PC-9 (cell line): ENCODE results near the gene GPR137B. TPM values are rescaled to one million over a fixed set of nuclear protein-coding genes. Genes with fewer than 3 reads are reported as not detected.

Source experiments
- BruUV-seq: library from RNA; stranded (reverse); fragments of 400-500 nt; replicated peaks from 2 replicates; lab custom pipeline; 2021; lab: Mats Ljungman, UMichigan
- CTCF ChIA-PET: fragments of 300-600 bp; sonication (Branson Sonifier 250); formaldehyde crosslinking; loops from one replicate; lab custom pipeline; 2022; ENCODE audit warnings: antibody characterized with exemption; lab: Charles Lee
- POLR2A ChIA-PET: fragments of 300-600 bp; sonication (Branson Sonifier 250); formaldehyde crosslinking; loops from one replicate; lab custom pipeline; 2022; ENCODE audit warnings: antibody characterized with exemption; ENCODE audit not compliant: unreplicated experiment; lab: Charles Lee
- DNase-seq, 2 experiments: peaks; one replicate each; pipeline versions ENCODE4 v3.0.0 to v3.0.0-alpha.2; 2015 to 2022; ENCODE audit warnings: mixed read lengths in 1 of 2
- H2AFZ ChIP-seq: fragments of 200-600 bp; sonication (generic); 2 replicates; pipeline ENCODE4 v1.8.1; 2017; ENCODE audit warnings: antibody characterized with exemption
- H3F3A ChIP-seq: fragments of 200-600 bp; sonication (generic); 2 replicates; pipeline ENCODE4 v1.8.1; 2017; ENCODE audit warnings: antibody characterized with exemption, mild to moderate bottlenecking, low read depth; ENCODE audit not compliant: insufficient read depth
- H3K27ac ChIP-seq: fragments of 200-600 bp; sonication (generic); 2 replicates; pipeline ENCODE4 v1.6.1; 2016; ENCODE audit warnings: mixed run types
- H3K27me3 ChIP-seq: fragments of 200-600 bp; sonication (generic); 2 replicates; pipeline ENCODE4 v1.6.1; 2016; ENCODE audit warnings: low read depth, mixed run types; ENCODE audit not compliant: insufficient read depth
- H3K36me3 ChIP-seq: fragments of 200-600 bp; sonication (generic); 2 replicates; pipeline ENCODE4 v1.6.1; 2016; ENCODE audit warnings: low read depth, mixed run types
- H3K4me1 ChIP-seq: fragments of 200-600 bp; sonication (generic); replicated peaks from 2 replicates; pipeline ENCODE4 v1.6.1; 2016; ENCODE audit warnings: mixed run types; ENCODE audit not compliant: insufficient read depth
- H3K4me2 ChIP-seq: fragments of 200-600 bp; sonication (generic); 2 replicates; pipeline ENCODE4 v1.6.1; 2017; ENCODE audit warnings: mixed run types
- H3K4me3 ChIP-seq: fragments of 200-600 bp; sonication (generic); 2 replicates; pipeline ENCODE4 v1.6.1; 2016; ENCODE audit warnings: mixed run types
- H3K79me2 ChIP-seq: fragments of 200-600 bp; sonication (generic); 2 replicates; pipeline ENCODE4 v1.6.1; 2017; ENCODE audit warnings: low read depth, mixed run types
- H3K9me2 ChIP-seq: fragments of 200-600 bp; sonication (generic); 2 replicates; pipeline ENCODE4 v1.8.1; 2017; ENCODE audit warnings: mild to moderate bottlenecking; ENCODE audit not compliant: insufficient read depth
- H3K9me3 ChIP-seq: fragments of 200-600 bp; sonication (generic); 2 replicates; pipeline ENCODE4 v1.8.1; 2016; ENCODE audit warnings: low read depth; ENCODE audit not compliant: insufficient read depth
- H4K20me1 ChIP-seq: fragments of 200-600 bp; sonication (generic); 2 replicates; pipeline ENCODE4 v1.8.1; 2017; ENCODE audit not compliant: insufficient read depth
- EZH2 ChIP-seq: fragments of 200-600 bp; sonication (generic); IDR thresholded peaks from 2 replicates; pipeline ENCODE4 v1.8.0; 2017; ENCODE audit warnings: antibody characterized with exemption, low read depth
- intact Hi-C: fragments of 100-400 bp; cut with micrococcal nuclease; formaldehyde crosslinking; loops from one replicate; pipeline ENCODE4 v1.10.0; 2022; ENCODE audit not compliant: unreplicated experiment
- total RNA-seq: library from RNA; stranded (reverse); gene quantifications from 2 replicates; pipeline ENCODE4 v1.2.3, GENCODE V29; 2021
- TF ChIP-seq, protein P1 (sequence below): fragments of 200-600 bp; sonication (generic); conservative IDR thresholded peaks from 2 replicates; pipeline ENCODE4 v1.6.1; 2017; ENCODE audit warnings: mixed run types, antibody characterized with exemption, mild to moderate bottlenecking, moderate library complexity

The GPR137B gene
- total RNA-seq, 1 experiment from 2014 or later = not detected

DNA sequence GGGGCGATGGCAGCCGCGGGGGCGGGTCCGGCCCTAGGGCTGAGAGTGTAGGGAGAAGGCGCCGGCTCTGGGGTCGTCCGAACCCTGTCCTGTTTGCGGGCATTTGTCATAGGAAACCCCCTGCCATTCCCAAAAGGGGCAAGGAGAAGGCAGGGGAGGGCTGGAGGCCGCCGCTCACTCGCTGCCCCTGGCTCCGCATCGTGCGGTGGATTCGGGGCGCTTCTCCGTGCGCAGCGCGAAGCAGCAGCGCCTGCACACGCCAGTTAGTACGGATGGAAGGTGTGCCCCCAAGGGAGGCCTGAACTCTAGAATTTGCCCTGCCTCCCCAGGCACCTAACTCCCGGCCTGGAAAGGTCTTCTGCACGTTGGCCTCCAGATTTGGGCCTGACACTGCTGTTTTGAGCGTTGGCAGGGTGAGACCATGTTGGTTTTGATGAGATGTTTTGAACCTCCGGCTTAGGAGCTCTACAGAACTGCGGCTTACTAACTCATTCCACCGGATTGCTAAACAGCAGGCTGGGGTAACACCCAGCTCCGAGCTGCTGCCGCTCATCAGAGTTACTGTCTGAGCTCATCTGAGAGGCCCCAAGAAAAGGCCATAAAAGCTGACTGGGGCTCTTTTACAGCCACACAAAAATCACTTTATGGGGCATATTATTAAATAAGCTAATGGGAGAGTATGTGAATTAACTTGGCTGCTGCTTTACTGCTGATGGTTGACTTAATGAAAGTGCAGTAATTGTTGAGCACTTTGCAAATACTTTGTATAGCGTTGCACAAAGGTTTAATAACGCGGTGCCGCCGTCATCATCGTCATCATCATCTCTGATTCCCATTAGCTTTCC is 987 bp downstream of the GPR137B start:
- no TSS peak for BruUV-seq
- Histone ChIP-seq H3K27me3 (peaks cover 36% of the 10 kb centered on the region), H3K4me3 (no peak overlapping the region)

DNA sequence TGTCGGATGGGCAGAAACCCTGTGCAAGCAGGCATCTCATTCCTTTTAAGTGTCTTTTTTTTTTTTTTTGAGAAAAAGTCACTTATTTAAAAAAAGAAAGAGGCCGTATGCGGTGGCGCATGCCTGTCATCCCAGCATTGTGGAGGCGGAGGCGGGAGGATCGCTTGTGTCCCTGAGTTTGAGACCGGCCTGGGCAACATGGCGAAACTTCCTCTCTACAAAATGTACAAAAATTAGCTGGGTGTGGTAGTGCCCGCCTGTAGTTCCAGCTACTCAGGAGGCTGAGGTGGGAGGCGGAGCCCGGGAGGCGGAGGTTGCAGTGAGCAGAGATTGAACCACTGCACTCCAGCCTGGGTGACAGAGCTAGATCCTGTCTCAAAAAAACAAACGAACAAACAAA is 1.7 kb downstream of the GPR137B start:
- no peaks in the 10 kb centered on the region for H3F3A ChIP-seq
- no peaks in the 10 kb centered on the region for H4K20me1 ChIP-seq
- TF ChIP-seq, protein P1, sequence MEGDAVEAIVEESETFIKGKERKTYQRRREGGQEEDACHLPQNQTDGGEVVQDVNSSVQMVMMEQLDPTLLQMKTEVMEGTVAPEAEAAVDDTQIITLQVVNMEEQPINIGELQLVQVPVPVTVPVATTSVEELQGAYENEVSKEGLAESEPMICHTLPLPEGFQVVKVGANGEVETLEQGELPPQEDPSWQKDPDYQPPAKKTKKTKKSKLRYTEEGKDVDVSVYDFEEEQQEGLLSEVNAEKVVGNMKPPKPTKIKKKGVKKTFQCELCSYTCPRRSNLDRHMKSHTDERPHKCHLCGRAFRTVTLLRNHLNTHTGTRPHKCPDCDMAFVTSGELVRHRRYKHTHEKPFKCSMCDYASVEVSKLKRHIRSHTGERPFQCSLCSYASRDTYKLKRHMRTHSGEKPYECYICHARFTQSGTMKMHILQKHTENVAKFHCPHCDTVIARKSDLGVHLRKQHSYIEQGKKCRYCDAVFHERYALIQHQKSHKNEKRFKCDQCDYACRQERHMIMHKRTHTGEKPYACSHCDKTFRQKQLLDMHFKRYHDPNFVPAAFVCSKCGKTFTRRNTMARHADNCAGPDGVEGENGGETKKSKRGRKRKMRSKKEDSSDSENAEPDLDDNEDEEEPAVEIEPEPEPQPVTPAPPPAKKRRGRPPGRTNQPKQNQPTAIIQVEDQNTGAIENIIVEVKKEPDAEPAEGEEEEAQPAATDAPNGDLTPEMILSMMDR = no peak
- no peak for TF ChIP-seq EZH2
- H3K4me1 ChIP-seq = no peaks in the 10 kb centered on the region
- H3K27me3 ChIP-seq = peaks cover 29% of the 10 kb centered on the region
- H3K27ac ChIP-seq = no peak overlapping the region
- ChIA-PET CTCF (interaction anchor here (0.6 kb wide), 1 partner anchor 9 kb away, joined by 3 read pairs; no protein-coding TSS in a partner anchor), POLR2A (interaction anchor here (0.6 kb wide), 1 partner anchor 391 kb away, joined by 5 read pairs; no protein-coding TSS in a partner anchor)
- no peak overlapping the region for H2AFZ ChIP-seq
- H3K4me2 ChIP-seq = no peak overlapping the region
- H3K36me3 ChIP-seq = no peaks in the 10 kb centered on the region
- no peaks in the 10 kb centered on the region for H3K9me2 ChIP-seq
- no peak for DNase-seq
- H3K9me3 ChIP-seq = no peaks in the 10 kb centered on the region
- intact Hi-C loops = no loop called here
- BruUV-seq = no TSS peak
- H3K79me2 ChIP-seq = no peaks in the 10 kb centered on the region
- H3K4me3 ChIP-seq = no peak overlapping the region

More for the DNA sequence above, 987 bp downstream of the GPR137B start:
- Histone ChIP-seq H3K4me2 (no peak overlapping the region), H3K79me2 (no peaks in the 10 kb centered on the region), H4K20me1 (no peaks in the 10 kb centered on the region), H3K27ac (no peak overlapping the region), H3K36me3 (no peaks in the 10 kb centered on the region), H3K9me2 (no peaks in the 10 kb centered on the region), H3F3A (no peaks in the 10 kb centered on the region), H3K4me1 (no peaks in the 10 kb centered on the region), H3K9me3 (no peaks in the 10 kb centered on the region), H2AFZ (no peak overlapping the region)
- ChIA-PET POLR2A (interaction anchor here (0.6 kb wide), 1 partner anchor 392 kb away, joined by 5 read pairs; no protein-coding TSS in a partner anchor), CTCF (interaction anchor here (0.6 kb wide), 1 partner anchor 10 kb away, joined by 3 read pairs; no protein-coding TSS in a partner anchor)
- intact Hi-C loops = no loop called here
- DNase-seq = no peak
- TF ChIP-seq, protein P1 = no peak
- no peak for TF ChIP-seq EZH2

DNA sequence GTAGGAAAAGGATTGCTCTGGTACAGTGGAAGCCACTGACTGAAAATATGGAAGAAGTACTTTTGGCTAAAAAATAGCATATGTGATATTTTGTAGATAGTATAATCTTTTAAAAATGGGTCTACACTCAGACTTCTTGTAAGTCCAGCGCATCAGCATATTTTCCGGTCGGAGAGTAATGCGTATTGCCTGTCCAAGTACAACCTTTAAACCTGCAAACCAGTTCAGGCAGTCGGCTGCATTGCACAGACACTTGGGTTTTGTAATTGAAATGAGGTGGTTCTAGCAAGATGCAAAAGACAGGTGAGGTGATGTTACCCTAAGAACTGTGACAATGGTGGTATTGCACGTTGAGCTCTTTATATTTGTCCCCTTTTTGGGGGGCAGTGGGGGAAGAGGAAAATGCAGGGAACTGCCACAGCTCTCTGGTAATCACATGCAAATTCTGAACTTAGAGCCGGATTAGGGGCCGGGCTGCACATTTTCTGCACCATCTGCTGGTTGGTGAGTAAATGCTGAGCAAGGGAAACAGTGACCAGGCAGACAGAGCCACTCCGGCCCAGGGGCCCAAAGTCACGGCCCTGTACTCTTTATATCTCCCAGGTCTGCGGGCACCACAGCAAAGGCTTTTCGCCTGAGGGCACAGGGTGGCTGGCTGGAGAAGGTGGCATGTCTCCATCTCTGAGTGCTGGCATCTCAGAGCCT is 2.3 kb downstream of the GPR137B start:
- Histone ChIP-seq H3K4me3 (no peak overlapping the region), H3K4me2 (no peak overlapping the region), H3K27me3 (peaks cover 24% of the 10 kb centered on the region), H3K4me1 (no peaks in the 10 kb centered on the region), H3K79me2 (no peaks in the 10 kb centered on the region), H3F3A (no peaks in the 10 kb centered on the region), H3K9me2 (no peaks in the 10 kb centered on the region), H3K27ac (no peak overlapping the region), H3K9me3 (no peaks in the 10 kb centered on the region), H2AFZ (no peak overlapping the region), H4K20me1 (no peaks in the 10 kb centered on the region), H3K36me3 (no peaks in the 10 kb centered on the region)
- ChIA-PET POLR2A (no interaction called here), CTCF (no interaction called here)
- intact Hi-C loops = no loop called here
- DNase-seq = no peak
- no peak for TF ChIP-seq EZH2
- TF ChIP-seq, protein P1 = no peak
- BruUV-seq = no TSS peak
